ENCODE results near the gene SUGCT. TPM values are rescaled to one million over a fixed set of nuclear protein-coding genes. Genes with fewer than 3 reads are reported as not detected.

SUGCT gene
- polyA plus RNA-seq, 6 donors from 2014 or later, result 4.1 to 11.4 (median 9.0) TPM

DNA sequence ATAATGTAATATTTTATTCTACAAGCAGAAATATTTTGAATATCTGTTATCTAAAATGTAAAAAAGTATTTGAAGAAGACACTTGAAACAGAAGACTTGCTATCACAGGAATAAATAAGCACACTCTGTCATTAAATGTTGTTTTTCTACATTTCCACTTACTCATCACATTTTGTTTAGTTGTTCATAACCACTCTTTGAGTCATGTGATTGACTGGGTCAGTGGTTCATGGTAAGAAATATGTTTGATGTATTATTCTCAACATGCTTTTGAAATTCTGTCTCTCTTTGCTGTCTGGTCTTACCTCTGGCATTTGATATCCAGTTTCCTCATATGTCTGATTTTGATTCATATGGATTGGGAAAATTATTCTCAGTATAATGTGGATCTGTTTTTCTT lies 171.8 kb downstream of the SUGCT start:
- DNase-seq (no peak), ATAC-seq (ENCODE audit: low read depth in 2 of 2) (no peak)
- Mint-ChIP-seq H3K4me1 (no peaks in the 10 kb centered on the region), H3K27ac (no peak overlapping the region), H3K9me3 (no peaks in the 10 kb centered on the region), H3K36me3 (no peaks in the 10 kb centered on the region), H3K4me3 (no peak overlapping the region), H3K27me3 (peaks cover 0 to 5% (median 4%) of the 10 kb centered on the region in 3 donors)

DNA sequence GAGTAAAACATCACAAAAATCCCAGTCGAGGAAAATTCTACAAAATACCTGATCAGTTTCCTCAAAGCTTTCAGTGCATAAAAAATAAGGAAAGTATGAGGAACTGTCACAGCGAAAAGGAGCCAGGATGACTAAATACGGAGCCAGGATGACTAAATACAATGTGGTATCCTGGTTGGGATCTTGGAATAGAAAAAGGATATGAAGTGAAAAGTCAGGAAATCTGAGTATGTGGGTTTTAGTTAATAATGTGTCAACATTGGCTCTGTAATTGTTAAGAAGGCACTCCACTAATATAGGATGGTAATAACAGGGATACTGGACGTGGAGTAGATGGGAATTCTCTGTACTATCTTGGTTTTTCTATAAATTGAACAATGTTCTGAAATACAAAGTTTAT lies 175.5 kb downstream of the SUGCT start:
- Mint-ChIP-seq H3K9me3 (peaks cover 0 to 2% (median 0%) of the 10 kb centered on the region in 7 donors), H3K4me3 (no peak overlapping the region), H3K4me1 (no peaks in the 10 kb centered on the region), H3K27me3 (peaks cover 0 to 5% (median 0%) of the 10 kb centered on the region in 3 donors), H3K36me3 (no peaks in the 10 kb centered on the region), H3K27ac (no peak overlapping the region)
- ATAC-seq (ENCODE audit: low read depth in 2 of 2), result no peak
- DNase-seq, result no peak

DNA sequence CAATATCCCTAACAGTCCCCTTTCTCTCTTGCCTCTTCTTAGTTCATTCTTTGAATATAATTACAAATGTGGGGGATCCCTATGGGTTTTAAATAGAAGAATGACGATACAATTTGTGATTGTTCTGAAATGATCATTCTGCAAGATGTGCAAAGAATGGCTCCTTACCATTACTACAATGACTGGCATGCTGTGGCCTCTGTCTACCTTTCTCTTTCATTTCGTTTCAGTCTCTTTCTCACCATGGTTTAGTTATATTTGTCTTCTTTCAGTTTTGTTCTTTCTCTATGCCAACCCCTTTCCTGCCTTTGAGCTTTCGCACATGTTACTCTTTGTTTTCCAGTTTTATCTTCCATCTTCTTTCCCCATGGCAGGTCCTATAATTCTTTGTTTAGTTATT lies 176.5 kb downstream of the SUGCT start:
- Mint-ChIP-seq H3K27ac (no peak overlapping the region), H3K9me3 (peaks cover 0 to 2% (median 0%) of the 10 kb centered on the region in 7 donors), H3K4me3 (no peak overlapping the region), H3K36me3 (no peaks in the 10 kb centered on the region), H3K27me3 (peaks cover 0 to 5% (median 0%) of the 10 kb centered on the region in 3 donors), H3K4me1 (no peaks in the 10 kb centered on the region)
- DNase-seq (no peak), ATAC-seq (ENCODE audit: low read depth in 2 of 2) (no peak)

DNA sequence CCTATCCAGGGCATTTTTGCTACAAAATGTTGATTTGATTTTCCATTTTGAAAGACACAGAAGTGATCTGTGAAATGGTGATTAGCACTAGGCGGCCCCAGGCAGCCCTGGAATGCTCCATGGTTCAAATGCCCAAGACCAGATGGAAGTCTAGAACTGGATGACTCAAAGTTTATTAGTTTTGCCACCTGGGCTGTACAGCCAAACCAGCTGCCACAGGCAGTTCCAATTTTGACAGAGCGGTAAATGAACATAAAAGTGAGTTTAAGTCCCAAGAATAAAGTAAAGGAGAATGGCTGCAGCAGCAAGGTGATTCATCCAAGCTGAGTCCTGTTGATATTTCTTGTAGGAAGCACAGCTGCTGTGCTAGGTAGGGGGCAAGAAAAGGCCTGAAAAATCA lies 180.5 kb downstream of the SUGCT start:
- Mint-ChIP-seq H3K27ac (no peak overlapping the region), H3K27me3 (peaks cover 0 to 5% (median 0%) of the 10 kb centered on the region in 3 donors), H3K9me3 (peaks cover 0 to 2% (median 0%) of the 10 kb centered on the region in 7 donors), H3K4me3 (no peak overlapping the region), H3K36me3 (no peaks in the 10 kb centered on the region), H3K4me1 (no peaks in the 10 kb centered on the region)
- no peak for DNase-seq
- ATAC-seq (ENCODE audit: low read depth in 2 of 2), result no peak

DNA sequence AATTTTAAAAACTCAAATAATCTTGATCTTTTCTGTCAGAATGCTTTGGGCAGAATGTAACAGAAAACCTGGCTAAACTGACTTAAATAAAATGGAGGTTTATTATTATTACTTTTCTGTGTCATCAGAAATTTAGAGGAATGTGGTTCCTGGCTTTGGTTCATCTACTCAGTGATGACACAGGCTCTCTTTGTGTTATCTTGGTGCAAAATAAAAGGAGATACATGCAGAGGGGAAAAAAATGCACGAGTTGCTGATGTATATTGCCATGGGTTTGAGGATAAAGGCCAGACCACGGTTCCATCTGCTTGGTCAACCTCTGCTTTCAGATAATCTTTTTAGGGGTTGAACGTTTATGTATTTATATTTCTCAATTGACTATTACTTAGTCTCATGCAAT lies 181.4 kb downstream of the SUGCT start:
- DNase-seq (no peak), ATAC-seq (ENCODE audit: low read depth in 2 of 2) (no peak)
- H3K36me3 Mint-ChIP-seq, result no peaks in the 10 kb centered on the region
- no peaks in the 10 kb centered on the region for H3K27me3 Mint-ChIP-seq
- no peaks in the 10 kb centered on the region for H3K4me1 Mint-ChIP-seq
- H3K9me3 Mint-ChIP-seq, result peaks cover 0 to 2% (median 0%) of the 10 kb centered on the region in 7 donors
- H3K4me3 Mint-ChIP-seq, result no peak overlapping the region
- no peak overlapping the region for H3K27ac Mint-ChIP-seq

DNA sequence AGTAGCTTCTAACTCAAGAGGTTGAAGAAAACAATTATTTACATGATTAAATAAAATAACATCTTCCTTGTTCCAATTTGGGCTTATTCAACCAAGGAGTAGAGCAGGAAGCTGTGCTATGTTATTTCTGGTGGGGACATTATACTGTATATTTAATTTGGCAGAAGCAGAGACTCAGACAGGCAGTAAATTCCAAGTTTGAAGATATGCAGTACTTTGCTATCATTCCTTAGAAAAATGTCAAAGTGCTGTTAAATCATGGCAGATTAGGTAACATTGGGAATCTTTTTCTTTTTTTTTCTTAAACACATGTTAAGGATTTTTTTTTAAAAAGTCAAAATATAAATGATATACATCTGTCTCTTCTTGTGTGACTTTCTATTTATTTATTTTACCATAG lies 190.1 kb downstream of the SUGCT start:
- no peaks in the 10 kb centered on the region for H3K36me3 Mint-ChIP-seq
- H3K4me3 Mint-ChIP-seq, result no peak overlapping the region
- no peak overlapping the region for H3K27ac Mint-ChIP-seq
- DNase-seq, result no peak
- no peaks in the 10 kb centered on the region for H3K4me1 Mint-ChIP-seq
- no peaks in the 10 kb centered on the region for H3K9me3 Mint-ChIP-seq
- H3K27me3 Mint-ChIP-seq, result no peaks in the 10 kb centered on the region
- no peak for ATAC-seq (ENCODE audit: low read depth in 2 of 2)

DNA sequence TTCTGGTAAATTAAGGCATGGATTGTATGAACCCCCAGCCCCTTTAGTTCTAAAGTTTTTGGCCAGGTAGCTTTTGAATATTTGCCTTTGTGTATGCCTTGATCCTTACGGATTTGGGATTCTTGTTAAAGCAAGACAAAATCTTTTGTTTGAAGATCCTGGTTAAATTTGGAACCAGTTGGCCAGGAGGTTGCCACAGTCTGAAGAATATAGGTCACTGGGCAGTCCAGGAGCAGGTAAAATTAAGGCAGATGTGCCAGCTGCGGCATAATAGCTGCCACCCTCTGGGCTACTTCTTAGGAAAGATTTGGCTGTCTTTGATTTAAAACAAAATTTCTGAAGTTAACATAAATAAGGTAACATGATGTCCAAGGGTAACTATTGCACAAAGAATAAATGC lies 192.3 kb downstream of the SUGCT start:
- no peak overlapping the region for H3K4me3 Mint-ChIP-seq

DNA sequence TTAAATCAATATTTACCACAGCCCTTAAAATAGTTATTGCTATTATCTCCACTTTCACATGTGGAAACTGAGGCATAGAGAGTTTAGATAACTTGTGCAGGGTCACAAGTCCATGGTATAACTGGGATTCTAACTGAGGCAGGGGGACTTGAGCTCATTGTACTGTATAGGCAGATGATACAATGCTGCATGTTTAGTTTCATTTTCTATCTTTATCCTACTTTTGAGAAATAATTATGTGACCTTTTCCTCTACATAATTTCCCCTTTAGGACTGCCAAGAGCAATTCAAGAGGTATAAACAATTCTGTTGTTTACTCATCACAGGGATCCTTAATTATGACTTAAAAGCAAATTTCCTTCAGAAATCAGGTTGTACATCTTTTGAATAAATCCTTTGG lies 193.1 kb downstream of the SUGCT start:
- DNase-seq (no peak), ATAC-seq (ENCODE audit: low read depth in 2 of 2) (no peak)
- no peak overlapping the region for H3K4me3 Mint-ChIP-seq
- no peaks in the 10 kb centered on the region for H3K27me3 Mint-ChIP-seq
- no peak overlapping the region for H3K27ac Mint-ChIP-seq
- no peaks in the 10 kb centered on the region for H3K4me1 Mint-ChIP-seq
- no peaks in the 10 kb centered on the region for H3K9me3 Mint-ChIP-seq
- H3K36me3 Mint-ChIP-seq, result no peaks in the 10 kb centered on the region

More for the DNA sequence above, 192.3 kb downstream of the SUGCT start:
- peak overlapping the region in 1 of 6 donors; percentile 15 for H3K27ac Mint-ChIP-seq
- H3K27me3 Mint-ChIP-seq, result no peaks in the 10 kb centered on the region
- ATAC-seq (ENCODE audit: low read depth in 2 of 2) (no peak), DNase-seq (no peak)
- no peaks in the 10 kb centered on the region for H3K4me1 Mint-ChIP-seq
- H3K9me3 Mint-ChIP-seq, result no peaks in the 10 kb centered on the region
- no peaks in the 10 kb centered on the region for H3K36me3 Mint-ChIP-seq

DNA sequence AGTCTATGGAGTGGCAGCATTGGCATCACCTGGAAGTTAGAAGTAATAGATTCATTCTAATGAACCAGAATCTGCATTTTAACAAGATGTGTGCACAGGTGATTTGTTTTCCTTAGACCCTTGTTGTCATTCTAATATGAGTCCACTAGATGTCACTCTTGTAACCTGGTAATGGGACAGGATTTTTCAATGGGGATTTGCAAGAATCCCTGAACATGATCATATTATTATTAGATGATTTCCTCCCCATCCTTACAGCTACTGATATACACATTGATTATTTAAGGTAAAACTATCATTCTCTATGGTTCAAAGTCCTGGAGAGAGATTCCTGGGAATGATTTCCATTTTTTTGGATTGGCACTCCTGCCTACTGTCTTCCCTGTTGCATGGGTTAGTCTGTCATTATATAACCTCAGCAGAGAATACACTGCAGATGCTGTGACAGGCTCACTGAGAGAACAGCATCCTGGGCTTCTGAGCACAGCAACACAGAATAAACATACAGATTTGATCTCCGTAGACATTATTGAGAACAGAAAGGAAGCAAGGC lies 194.9 kb downstream of the SUGCT start:
- Mint-ChIP-seq H3K27me3 (no peaks in the 10 kb centered on the region), H3K4me1 (no peaks in the 10 kb centered on the region), H3K36me3 (no peaks in the 10 kb centered on the region), H3K4me3 (no peak overlapping the region), H3K9me3 (peaks cover 0 to 5% (median 0%) of the 10 kb centered on the region in 7 donors), H3K27ac (no peak overlapping the region)
- ATAC-seq (ENCODE audit: low read depth in 2 of 2) (no peak), DNase-seq (peak; percentile 11)

DNA sequence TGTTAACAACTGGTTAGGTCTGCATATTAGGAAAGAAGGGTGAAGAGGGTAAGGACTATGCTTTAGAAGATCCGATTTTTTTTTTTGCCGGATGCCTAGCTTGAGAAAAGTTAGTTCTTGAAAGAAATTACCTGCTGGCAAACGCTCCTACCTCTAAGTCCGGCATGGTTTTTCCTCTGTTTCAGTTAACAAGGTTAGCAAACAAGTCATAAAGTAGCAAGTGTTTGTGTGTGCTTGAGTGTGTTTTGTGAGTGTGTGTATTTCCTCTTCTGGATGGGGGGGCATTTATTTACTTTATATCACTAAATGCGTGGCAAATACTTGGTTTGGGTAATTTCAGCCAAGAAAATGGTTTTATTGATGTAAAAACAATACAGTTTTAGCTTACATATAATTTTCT lies 195.6 kb downstream of the SUGCT start:
- H3K27ac Mint-ChIP-seq, result no peak overlapping the region
- DNase-seq, result no peak
- ATAC-seq (ENCODE audit: low read depth in 2 of 2), result no peak
- no peaks in the 10 kb centered on the region for H3K4me1 Mint-ChIP-seq
- H3K36me3 Mint-ChIP-seq, result no peaks in the 10 kb centered on the region
- H3K27me3 Mint-ChIP-seq, result no peaks in the 10 kb centered on the region
- peaks cover 0 to 6% (median under 1%) of the 10 kb centered on the region in 7 donors for H3K9me3 Mint-ChIP-seq
- H3K4me3 Mint-ChIP-seq, result no peak overlapping the region

DNA sequence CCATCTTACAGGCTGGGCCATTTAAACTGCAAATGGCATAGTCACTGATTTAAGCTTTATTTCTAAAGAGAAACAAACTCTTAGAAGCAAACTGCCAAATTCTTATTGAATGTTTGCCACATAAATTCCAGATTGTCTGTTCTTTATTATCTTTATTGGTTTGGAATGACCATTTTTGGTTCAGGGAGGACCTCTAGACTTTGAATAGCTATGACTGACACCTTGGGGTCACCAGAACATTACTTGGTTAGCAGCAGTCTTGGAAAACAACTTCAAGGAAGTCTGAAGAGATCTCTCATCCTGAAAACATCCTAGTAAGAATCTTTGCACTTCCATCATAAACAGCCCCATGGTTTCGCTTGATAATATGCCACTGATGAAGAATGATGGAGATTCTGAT lies 197.1 kb downstream of the SUGCT start:
- DNase-seq, result no peak
- Mint-ChIP-seq H3K4me1 (no peaks in the 10 kb centered on the region), H3K9me3 (peaks cover 0 to 9% (median 3%) of the 10 kb centered on the region in 7 donors), H3K27ac (no peak overlapping the region), H3K27me3 (peaks cover 0 to 3% (median 0%) of the 10 kb centered on the region in 3 donors), H3K4me3 (no peak overlapping the region), H3K36me3 (no peaks in the 10 kb centered on the region)
- no peak for ATAC-seq (ENCODE audit: low read depth in 2 of 2)

DNA sequence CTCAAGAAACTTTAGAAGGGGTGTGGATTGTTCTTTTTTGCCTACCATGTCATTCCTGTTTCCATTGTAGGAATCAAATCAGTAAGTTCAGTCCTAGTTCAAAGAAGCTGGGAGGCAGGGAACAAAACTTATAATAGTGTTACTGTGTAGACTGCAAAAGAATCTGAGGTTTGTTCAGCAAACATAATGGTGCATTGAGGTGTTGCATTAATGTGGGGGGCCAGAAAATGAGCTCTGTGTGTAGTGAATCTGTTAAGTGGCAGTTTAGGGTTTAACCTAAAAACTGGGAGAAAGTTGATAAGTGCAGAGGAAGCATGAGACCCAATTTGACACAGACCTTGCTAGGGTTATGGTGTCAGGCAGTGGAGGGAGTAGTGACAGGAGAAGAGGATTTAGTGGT lies 197.7 kb downstream of the SUGCT start:
- H3K4me3 Mint-ChIP-seq, result no peak overlapping the region
- no peak for DNase-seq

DNA sequence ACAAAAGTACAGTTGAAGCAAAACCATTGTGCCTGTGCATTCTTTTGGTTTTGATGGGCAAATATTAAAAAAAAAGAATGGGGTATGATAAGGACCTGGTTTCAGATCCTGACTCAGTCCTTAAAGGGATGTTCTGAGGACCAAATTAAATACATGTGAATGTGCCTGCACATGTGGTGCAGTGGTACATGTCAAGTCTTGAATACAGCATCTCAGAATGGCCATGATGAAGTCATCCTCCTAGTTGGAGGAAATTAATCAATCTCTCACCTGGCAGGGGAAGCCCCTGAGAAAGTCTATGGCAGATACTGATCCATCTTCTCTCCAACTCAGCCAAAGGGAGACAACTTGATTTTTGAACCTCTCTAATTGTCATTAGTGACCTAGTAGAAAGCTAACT lies 207.0 kb downstream of the SUGCT start:
- Mint-ChIP-seq H3K27me3 (peaks cover 0 to 9% (median 5%) of the 10 kb centered on the region in 3 donors), H3K9me3 (peaks cover 4 to 22% (median 6%) of the 10 kb centered on the region in 7 donors), H3K4me3 (no peak overlapping the region)

More for the DNA sequence above, 197.7 kb downstream of the SUGCT start:
- Mint-ChIP-seq H3K27ac (peak overlapping the region in 1 of 6 donors; percentile 6), H3K4me1 (no peaks in the 10 kb centered on the region), H3K9me3 (peaks cover 0 to 15% (median 5%) of the 10 kb centered on the region in 7 donors), H3K27me3 (peaks cover 0 to 10% (median 5%) of the 10 kb centered on the region in 3 donors), H3K36me3 (no peaks in the 10 kb centered on the region)
- ATAC-seq (ENCODE audit: low read depth in 2 of 2), result no peak

DNA sequence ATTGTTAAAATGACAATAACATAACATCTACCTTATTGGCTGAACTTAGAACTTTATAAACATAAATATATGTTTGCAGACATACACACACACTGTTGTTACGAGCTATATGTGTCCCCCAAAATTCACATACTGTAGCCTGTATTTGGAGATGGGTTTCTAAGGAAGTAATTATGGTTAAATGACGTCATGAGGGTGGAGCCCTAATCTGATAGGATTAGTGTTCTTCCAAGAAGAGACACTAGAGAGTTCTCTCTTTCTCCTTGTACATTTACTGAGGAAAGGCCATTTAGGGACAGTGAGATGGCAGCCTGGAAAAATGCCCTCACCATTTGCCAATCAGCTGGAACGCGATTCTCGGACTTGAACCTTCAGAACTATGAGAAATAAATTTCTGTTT lies 211.7 kb downstream of the SUGCT start:
- Mint-ChIP-seq H3K9me3 (no peaks in the 10 kb centered on the region), H3K36me3 (no peaks in the 10 kb centered on the region), H3K27ac (no peak overlapping the region), H3K4me1 (no peaks in the 10 kb centered on the region), H3K4me3 (no peak overlapping the region), H3K27me3 (peaks cover 0 to 5% (median 0%) of the 10 kb centered on the region in 3 donors)
- ATAC-seq (ENCODE audit: low read depth in 2 of 2), result no peak
- DNase-seq, result no peak

More for the DNA sequence above, 207.0 kb downstream of the SUGCT start:
- H3K36me3 Mint-ChIP-seq, result peaks cover 0 to 5% of the 10 kb centered on the region in 2 donors
- no peaks in the 10 kb centered on the region for H3K4me1 Mint-ChIP-seq
- H3K27ac Mint-ChIP-seq, result peak overlapping the region in 1 of 6 donors; percentile 69
- ATAC-seq (ENCODE audit: low read depth in 2 of 2), result no peak
- no peak for DNase-seq
